Gastrocnemius medialis (tissue), 4 donors: ENCODE results near the gene TMEM187. TPM values are rescaled to one million over a fixed set of nuclear protein-coding genes. Genes with fewer than 3 reads are reported as not detected.

Experiments
- ATAC-seq, 2 donors: fragments of 150-250 bp; one replicate each; pipeline ENCODE4 v1.9.1; 2016
- DNase-seq, 2 donors: peaks; one replicate each; pipeline ENCODE4 v3.0.0-alpha.2; 2019
- H3K27ac ChIP-seq, 4 donors: fragments of 200-600 bp; sonication (generic); 1 replicate in 1 of 4; 2 replicates in 3 of 4; pipeline ENCODE4 v1.5.1; 2016 to 2018; ENCODE audit warnings: mild to moderate bottlenecking in 2 of 4, moderate library complexity in 1 of 4
- H3K27me3 ChIP-seq, 3 donors: fragments of 200-600 bp; sonication (generic) in 2 of 3; 1 replicate in 1 of 3; 2 replicates in 2 of 3; pipeline versions ENCODE4 v1.5.1 to v1.6.0; 2016 to 2019; ENCODE audit warnings: mild to moderate bottlenecking in 1 of 3, moderate library complexity in 1 of 3
- H3K36me3 ChIP-seq, 2 donors: fragments of 200-600 bp; sonication (generic) in 1 of 2; one replicate each; pipeline ENCODE4 v1.5.1; 2017 to 2018
- H3K4me1 ChIP-seq, 2 donors: fragments of 200-600 bp; sonication (generic) in 1 of 2; one replicate each; pipeline ENCODE4 v1.5.1; 2016 to 2017; ENCODE audit warnings: mild to moderate bottlenecking in 2 of 2
- H3K4me3 ChIP-seq, 4 donors: fragments of 200-600 bp; sonication (generic) in 3 of 4; 1 replicate in 1 of 4; 2 replicates in 3 of 4; pipeline ENCODE4 v1.5.1; 2016 to 2019; ENCODE audit warnings: mild to moderate bottlenecking in 2 of 4
- H3K9me3 ChIP-seq, 3 donors: fragments of 200-600 bp; sonication (generic) in 2 of 3; 1 replicate in 1 of 3; 2 replicates in 2 of 3; pipeline ENCODE4 v1.5.1; 2016 to 2019
- CTCF ChIP-seq, 5 experiments: fragments of 450-650 bp in 3 of 5; fragments of 200-600 bp in 2 of 5; sonication (generic) in 2 of 5; IDR thresholded peaks in 4 of 5; conservative IDR thresholded peaks in 1 of 5; 1 replicate in 4 of 5; 2 replicates in 1 of 5; pipeline ENCODE4 v1.5.1; 2016 to 2019; ENCODE audit warnings: antibody characterized with exemption in 5 of 5, mild to moderate bottlenecking in 3 of 5, moderate library complexity in 3 of 5
- POLR2A ChIP-seq, 2 donors: fragments of 450-650 bp; IDR thresholded peaks; one replicate each; pipeline ENCODE4 v1.6.1; 2017; ENCODE audit warnings: antibody characterized with exemption in 2 of 2, mild to moderate bottlenecking in 2 of 2, moderate library complexity in 2 of 2
- in situ Hi-C, 4 donors: fragments of 200-750 bp; cut with MboI; loops; one replicate each; pipeline versions ENCODE4 v1.15.0 to v1.8.0; 2017; ENCODE audit warnings: low sequenced_read_pairs in 4 of 4
- intact Hi-C: fragments of 100-400 bp; cut with DNase I; formaldehyde crosslinking; loops from one replicate; pipeline ENCODE4 v1.15.1; 2023; ENCODE audit warnings: low total_unique reads
- total RNA-seq, 4 donors: library from RNA; depleted of rRNA; stranded (reverse); fragments of >200 nt; gene quantifications; one replicate each; pipeline versions ENCODE4 v1.1.0 to v1.2.3, GENCODE V29; 2016

The TMEM187 gene
- total RNA-seq, 4 donors from 2014 or later, result 1.3 to 8.6 (median 3.8) TPM

DNA sequence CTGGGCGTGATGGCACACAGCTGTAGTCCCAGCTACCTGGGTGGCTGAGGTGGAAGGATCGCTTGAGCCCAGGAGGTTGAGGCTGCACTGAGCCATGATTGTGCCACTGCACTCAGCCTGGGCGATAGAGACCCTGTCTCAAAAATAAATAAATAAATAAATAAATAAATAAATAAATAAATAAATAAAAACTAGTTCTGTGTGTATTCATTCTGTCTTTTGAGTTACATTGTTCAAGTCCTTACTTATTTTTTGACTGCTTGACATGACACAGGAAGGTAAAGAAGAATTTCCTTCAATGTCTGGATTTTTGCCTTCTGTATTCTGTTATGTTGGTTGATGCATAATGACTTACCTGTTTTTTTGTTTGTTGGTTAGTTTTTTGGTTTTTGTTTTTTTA lies 35.5 kb upstream of the TMEM187 start:
- Histone ChIP-seq H3K9me3 (no peaks in the 10 kb centered on the region), H3K36me3 (peaks cover 0 to 7% of the 10 kb centered on the region in 2 donors), H3K27me3 (no peaks in the 10 kb centered on the region), H3K27ac (no peak overlapping the region), H3K4me3 (no peak overlapping the region), H3K4me1 (peaks cover 0 to 13% of the 10 kb centered on the region in 2 donors)
- no peak for TF ChIP-seq CTCF (IDR thresholded peaks at IDR 0.05 in 4 of 5, conservative IDR thresholded peaks at IDR 0.05 in 1 of 5)
- TF ChIP-seq POLR2A (IDR thresholded peaks at IDR 0.05), result no peak
- in situ Hi-C loops (loop anchor here in 1 of 4 donors (25.0 kb wide), 1 partner anchor 150 kb away; the partner anchor contains the start of genes IDH3G, SRPK3 and SSR4), intact Hi-C loops (no loop called here)
- ATAC-seq, result no peak
- no peak for DNase-seq

GRCh38 chrX:153938226-153938786 lies 34.2 kb upstream of the TMEM187 start:
- Histone ChIP-seq H3K27me3 (no peaks in the 10 kb centered on the region), H3K4me3 (no peak overlapping the region), H3K9me3 (no peaks in the 10 kb centered on the region), H3K4me1 (peaks cover 0 to 12% of the 10 kb centered on the region in 2 donors), H3K27ac (no peak overlapping the region), H3K36me3 (no peaks in the 10 kb centered on the region)
- no peak for ATAC-seq
- DNase-seq, result no peak
- TF ChIP-seq POLR2A (IDR thresholded peaks at IDR 0.05), result no peak
- TF ChIP-seq CTCF (IDR thresholded peaks at IDR 0.05 in 4 of 5, conservative IDR thresholded peaks at IDR 0.05 in 1 of 5), result no peak
- intact Hi-C loops (no loop called here), in situ Hi-C loops (loop anchor here in 1 of 4 donors (25.0 kb wide), 1 partner anchor 151 kb away; the partner anchor contains the start of genes IDH3G, SRPK3 and SSR4)

DNA sequence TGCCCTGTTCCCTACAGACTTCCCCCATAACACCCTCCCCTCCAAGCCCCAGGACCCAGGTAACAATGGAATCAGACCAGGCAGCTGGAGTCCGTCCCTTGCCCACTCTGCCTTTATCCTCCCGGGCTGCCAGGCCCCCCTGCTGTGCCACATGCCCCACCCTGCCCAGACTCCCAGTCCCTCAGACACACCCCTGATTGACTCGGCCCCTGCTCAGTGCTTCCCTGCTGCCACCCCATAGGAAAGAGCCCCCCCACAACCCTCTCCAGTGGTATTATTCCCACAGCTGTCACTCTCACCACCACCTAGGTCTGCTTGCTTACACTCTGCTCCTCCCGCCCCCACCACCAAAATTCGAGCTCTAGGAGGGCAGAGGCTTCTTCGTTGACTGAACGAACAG lies 33.0 kb upstream of the TMEM187 start:
- H3K9me3 ChIP-seq, result no peaks in the 10 kb centered on the region
- intact Hi-C loops, result no loop called here
- no peak overlapping the region for H3K4me3 ChIP-seq
- ATAC-seq (no peak), DNase-seq (no peak)
- no peak overlapping the region for H3K27ac ChIP-seq
- in situ Hi-C loops, result loop anchor here in 1 of 4 donors (25.0 kb wide), 1 partner anchor 152 kb away; the partner anchor contains the start of genes IDH3G, SRPK3 and SSR4
- H3K27me3 ChIP-seq, result no peaks in the 10 kb centered on the region
- peaks cover 0 to 5% of the 10 kb centered on the region in 2 donors for H3K4me1 ChIP-seq
- no peaks in the 10 kb centered on the region for H3K36me3 ChIP-seq
- TF ChIP-seq POLR2A (IDR thresholded peaks at IDR 0.05) (no peak), CTCF (IDR thresholded peaks at IDR 0.05 in 4 of 5, conservative IDR thresholded peaks at IDR 0.05 in 1 of 5) (no peak)

DNA sequence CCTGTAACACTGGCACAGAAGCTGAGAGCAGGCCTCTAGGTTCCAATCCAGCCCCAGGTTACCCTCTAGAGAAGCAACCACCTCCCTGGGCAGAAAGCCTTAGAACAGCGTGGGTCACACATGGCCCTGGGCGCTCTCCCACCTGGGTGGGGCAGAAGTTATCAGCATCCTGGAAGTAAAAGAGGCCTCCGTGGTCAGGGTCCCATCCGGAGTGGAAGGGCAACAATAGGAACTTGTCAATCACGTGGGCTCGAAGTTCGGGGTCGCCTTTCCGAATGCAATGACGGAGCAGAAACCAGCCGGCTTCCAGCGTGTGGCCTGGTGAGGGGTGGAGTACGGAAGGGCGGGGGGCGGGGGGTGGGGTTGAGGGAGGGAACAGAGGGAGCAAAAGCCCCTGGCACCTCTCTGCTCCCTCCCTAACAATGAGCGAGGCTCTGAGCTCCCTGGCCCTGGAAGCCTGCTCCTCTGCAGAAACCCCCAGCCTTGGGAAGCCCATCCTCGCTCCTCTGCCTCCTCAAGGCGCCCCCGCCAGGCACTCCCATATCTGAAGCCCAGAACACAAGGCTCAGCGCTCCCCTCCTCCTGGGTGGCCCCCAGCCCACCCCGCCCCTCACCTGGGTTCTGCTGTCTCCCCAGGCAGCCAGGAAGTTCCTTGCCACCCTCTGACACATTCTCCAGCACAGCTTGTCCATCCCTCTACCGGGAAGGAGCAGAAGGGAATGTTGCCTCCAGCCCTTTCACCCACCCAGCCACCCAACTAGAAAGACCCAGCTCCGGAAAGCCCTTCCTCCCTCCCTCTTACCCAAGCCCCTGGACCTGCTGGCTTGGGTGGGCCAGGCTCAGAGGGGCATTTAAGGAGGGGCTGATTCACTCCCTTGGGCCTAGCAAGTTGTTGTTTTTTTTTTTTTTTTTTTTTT lies 31.0 kb upstream of the TMEM187 start:
- H3K27ac ChIP-seq, result no peak overlapping the region
- no peaks in the 10 kb centered on the region for H3K9me3 ChIP-seq
- no peak for DNase-seq
- intact Hi-C loops (no loop called here), in situ Hi-C loops (loop anchor here in 1 of 4 donors (25.0 kb wide), 1 partner anchor 154 kb away; the partner anchor contains the start of genes IDH3G, SRPK3 and SSR4)
- no peaks in the 10 kb centered on the region for H3K36me3 ChIP-seq
- no peaks in the 10 kb centered on the region for H3K27me3 ChIP-seq
- no peak for TF ChIP-seq CTCF (IDR thresholded peaks at IDR 0.05 in 4 of 5, conservative IDR thresholded peaks at IDR 0.05 in 1 of 5)
- no peak for TF ChIP-seq POLR2A (IDR thresholded peaks at IDR 0.05)
- no peak overlapping the region for H3K4me3 ChIP-seq
- no peaks in the 10 kb centered on the region for H3K4me1 ChIP-seq
- ATAC-seq, result no peak
